ENCODE results near the gene IFIT3. TPM values are rescaled to one million over a fixed set of nuclear protein-coding genes. Genes with fewer than 3 reads are reported as not detected.

Gene IFIT3
- polyA plus RNA-seq, 2 of the 4 experiments (the other 2 are of a cell fraction), result 1.5 to 2.1 TPM

- Histone ChIP-seq H3K4me1 (peaks cover 7% of the 10 kb centered on the region; the same call in 1 of the 3 replicates), H3K4me3 (no peak overlapping the region), H3K9me3 (no peaks in the 10 kb centered on the region), H3K4me2 (no peak overlapping the region), H3K27ac (no peak overlapping the region)
- DNase-seq (ENCODE audit: low read depth in 1 of 2, low spot score in 1 of 2) (no peak), ATAC-seq (no peak), FAIRE-seq (no peak)
- no peak for TF ChIP-seq HOXA7 (CRISPR knock-in tag; IDR thresholded peaks at IDR 0.05)
- no peak for TF ChIP-seq REST (IDR thresholded peaks at IDR 0.05)
- TF ChIP-seq E2F6 (IDR thresholded peaks at IDR 0.05; ENCODE audit: borderline replicate concordance, low read depth), result no peak
- TF ChIP-seq NFE2L2 (conservative IDR thresholded peaks at IDR 0.05; ENCODE audit: low read length), result no peak
- no peak for TF ChIP-seq ZSCAN20 (CRISPR knock-in tag; IDR thresholded peaks at IDR 0.05)
- no peak for TF ChIP-seq ESRRA (IDR thresholded peaks at IDR 0.05; ENCODE audit: borderline replicate concordance, low read length)
- TF ChIP-seq SREBF2 (IDR thresholded peaks at IDR 0.05), result no peak
- TF ChIP-seq EHMT2 (IDR thresholded peaks at IDR 0.05; ENCODE audit: low read depth), result no peak
- no peak for TF ChIP-seq NPAS2 (CRISPR knock-in tag; IDR thresholded peaks at IDR 0.05; ENCODE audit: borderline replicate concordance)
- TF ChIP-seq TP53 (CRISPR knock-in tag; IDR thresholded peaks at IDR 0.05), result no peak
- POLR2A ChIA-PET, result no interaction called here
- CTCF ChIA-PET, result interaction anchor here (1.3 kb wide), 1 partner anchor 9 kb away, joined by 5 read pairs; no protein-coding TSS in a partner anchor
Observed at GRCh38 chr10:89307269-89307577, 20.6 kb upstream of the IFIT3 start.

- no peak for FAIRE-seq
Observed at GRCh38 chr10:89308266-89308665, 19.5 kb upstream of the IFIT3 start.

More at GRCh38 chr10:89308266-89308665, 19.5 kb upstream of the IFIT3 start:
- Histone ChIP-seq H3K4me1 (no peaks in the 10 kb centered on the region), H3K27ac (no peak overlapping the region), H3K4me3 (no peak overlapping the region), H3K4me2 (no peak overlapping the region), H3K9me3 (no peaks in the 10 kb centered on the region)
- 85% methylated on average over 6 of the region's 6 CpGs for WGBS (ENCODE audit: missing lambda C conversion rate)
- ChIA-PET POLR2A (no interaction called here), CTCF (no interaction called here)
- DNase-seq (ENCODE audit: low read depth in 1 of 2, low spot score in 1 of 2), result no peak
- TF ChIP-seq CEBPB (IDR thresholded peaks at IDR 0.05), result no peak
- TF ChIP-seq CTCF (IDR thresholded peaks at IDR 0.05), result no peak
- no peak for TF ChIP-seq HDAC2 (IDR thresholded peaks at IDR 0.05)
- no peak for TF ChIP-seq RAD21 (conservative IDR thresholded peaks at IDR 0.05 in 1 of 2, IDR thresholded peaks at IDR 0.05 in 1 of 2)
- no peak for TF ChIP-seq JUNB (IDR thresholded peaks at IDR 0.05)
- TF ChIP-seq EHF (CRISPR knock-in tag; IDR thresholded peaks at IDR 0.05), result no peak
- TF ChIP-seq HOXB5 (CRISPR knock-in tag; IDR thresholded peaks at IDR 0.05), result no peak
- TF ChIP-seq SREBF2 (IDR thresholded peaks at IDR 0.05), result no peak
- no peak for TF ChIP-seq GATA3 (IDR thresholded peaks at IDR 0.05; ENCODE audit: borderline replicate concordance)
- TF ChIP-seq MYC (IDR thresholded peaks at IDR 0.05; ENCODE audit: borderline replicate concordance, low read length), result no peak
- no peak for TF ChIP-seq MAX (IDR thresholded peaks at IDR 0.05)
- TF ChIP-seq FOSB (CRISPR knock-in tag; IDR thresholded peaks at IDR 0.05), result no peak
- no peak for ATAC-seq

All from A549 (cell line).